K562 (cell line): ENCODE measurements around the gene GARIN5B. TPM values are rescaled to one million over a fixed set of nuclear protein-coding genes. Genes with fewer than 3 reads are reported as not detected.

Source experiments
- BRF1 ChIP-seq: IDR thresholded peaks from 3 replicates; pipeline ENCODE4 v1.6.1; 2011; ENCODE audit warnings: borderline replicate concordance, mild to moderate bottlenecking; ENCODE audit not compliant: insufficient read length; ENCODE audit errors: extremely low read depth
- COPS2 ChIP-seq: fragments of 450-650 bp; conservative IDR thresholded peaks from 2 replicates; pipeline ENCODE4 v1.6.1; 2016; ENCODE audit warnings: mild to moderate bottlenecking, moderate library complexity
- DDX20 ChIP-seq: fragments of 450-650 bp; IDR thresholded peaks from 2 replicates; pipeline ENCODE4 v1.6.1; 2016; ENCODE audit warnings: missing genetic modification characterization, low read depth, mild to moderate bottlenecking, missing compliant biosample characterization, moderate library complexity
- GTF2F1 ChIP-seq: IDR thresholded peaks from 2 replicates; pipeline ENCODE4 v1.6.1; 2011; ENCODE audit warnings: low read depth, low read length, improper control_type of control experiment
- HDAC1 ChIP-seq, 2 experiments: fragments of 450-650 bp; IDR thresholded peaks; 2 replicates each; pipeline ENCODE4 v1.6.1; 2016 to 2017; ENCODE audit warnings: inconsistent platforms in 1 of 2, mild to moderate bottlenecking in 1 of 2, moderate library complexity in 1 of 2
- JUN ChIP-seq, 2 experiments: sonication (generic) in 1 of 2; formaldehyde crosslinking in 1 of 2; IDR thresholded peaks; 2 replicates each; pipeline versions ENCODE4 v1.6.1 to v1.8.0; 2012 to 2022; ENCODE audit warnings: borderline replicate concordance in 2 of 2, mild to moderate bottlenecking in 2 of 2, improper control_type of control experiment in 1 of 2, low read depth in 1 of 2, low read length in 1 of 2, missing genetic modification reagents in 1 of 2
- KAT8 ChIP-seq: fragments of 450-650 bp; IDR thresholded peaks from 2 replicates; pipeline ENCODE4 v1.6.1; 2016; ENCODE audit warnings: low read depth, mild to moderate bottlenecking
- LCOR ChIP-seq: sonication (generic); formaldehyde crosslinking; IDR thresholded peaks from 2 replicates; pipeline ENCODE4 v1.8.0; 2022; ENCODE audit warnings: mild to moderate bottlenecking, missing genetic modification reagents
- MBD1 ChIP-seq: fragments of 250-450 bp; sonication (Bioruptor Pico); IDR thresholded peaks from 2 replicates; pipeline ENCODE4 v1.8.0; 2022; ENCODE audit warnings: inconsistent platforms
- NR3C1 ChIP-seq: sonication (generic); formaldehyde crosslinking; IDR thresholded peaks from 2 replicates; pipeline ENCODE4 v1.8.1; 2022; ENCODE audit warnings: missing genetic modification reagents
- POLR3G ChIP-seq: IDR thresholded peaks from 2 replicates; pipeline ENCODE4 v1.6.1; 2011; ENCODE audit not compliant: insufficient read length, insufficient replicate concordance; ENCODE audit errors: extremely low read depth
- SAFB2 ChIP-seq: fragments of 200-400 bp; formaldehyde crosslinking; IDR thresholded peaks from 2 replicates; pipeline ENCODE4 v1.6.1; 2018; ENCODE audit warnings: borderline replicate concordance, low read length, low read depth, moderate library complexity; ENCODE audit not compliant: severe bottlenecking
- TARDBP ChIP-seq: fragments of 450-650 bp; IDR thresholded peaks from 2 replicates; pipeline ENCODE4 v1.6.1; 2016
- TRIM25 ChIP-seq: fragments of 450-650 bp; IDR thresholded peaks from 2 replicates; pipeline ENCODE4 v1.7.0; 2016; ENCODE audit warnings: borderline replicate concordance
- ZBTB7A ChIP-seq: IDR thresholded peaks from 2 replicates; pipeline ENCODE4 v1.6.1; 2011; ENCODE audit warnings: low read depth, mild to moderate bottlenecking, low read length, moderate library complexity, borderline replicate concordance; ENCODE audit not compliant: control insufficient read depth
- ZNF143 ChIP-seq: sonication (generic); formaldehyde crosslinking; IDR thresholded peaks from 2 replicates; pipeline ENCODE4 v1.9.0; 2022; ENCODE audit warnings: mild to moderate bottlenecking, missing genetic modification reagents
- ZNF311 ChIP-seq: fragments of 250-450 bp; sonication (Bioruptor Pico); IDR thresholded peaks from 2 replicates; pipeline ENCODE4 v1.4.0; 2020; ENCODE audit warnings: mild to moderate bottlenecking, moderate library complexity
- ZNF347 ChIP-seq: fragments of 450-650 bp; formaldehyde crosslinking; IDR thresholded peaks from 2 replicates; pipeline ENCODE4 v1.4.0; 2020; ENCODE audit warnings: low read depth, mild to moderate bottlenecking, moderate library complexity
- ZNF699 ChIP-seq: fragments of 250-450 bp; sonication (Bioruptor Pico); IDR thresholded peaks from 2 replicates; pipeline ENCODE4 v1.8.0; 2021; ENCODE audit warnings: mild to moderate bottlenecking, moderate library complexity; ENCODE audit not compliant: insufficient replicate concordance
- ZNF76 ChIP-seq: fragments of 250-450 bp; sonication (Bioruptor Pico); IDR thresholded peaks from 2 replicates; pipeline ENCODE4 v1.4.0; 2020; ENCODE audit warnings: mild to moderate bottlenecking, moderate library complexity, borderline replicate concordance
- polyA plus RNA-seq, 8 experiments: library from polyadenylated mRNA; depleted of rRNA in 4 of 8; stranded (reverse) in 5 of 8; unstranded in 3 of 8; fragments of >200 nt; fragmentation: Nextera tagmentation in 2 of 8; fragmentation: Illumina TruSeq in 1 of 8; extraction: Ambion mirVana in 2 of 8; extraction: Trizol in 1 of 8; gene quantifications; 2 replicates each; pipeline versions ENCODE4 v1.2.1 to v1.2.3, GENCODE V29; 2011 to 2014; ENCODE audit warnings: inconsistent platforms in 1 of 8, missing spikeins in 1 of 8
- total RNA-seq, 7 experiments: library from RNA; depleted of rRNA in 6 of 7; stranded (reverse); fragments of >200 nt in 6 of 7; fragmentation: Illumina TruSeq in 2 of 7; extraction: Trizol in 2 of 7; gene quantifications; 2 replicates each; pipeline versions ENCODE4 v1.2.1 to v1.2.3, GENCODE V29; 2011 to 2021; ENCODE audit warnings: low replicate concordance in 1 of 7
- TF ChIP-seq, protein P1 (sequence below): sonication (generic); formaldehyde crosslinking; IDR thresholded peaks from 2 replicates; pipeline ENCODE4 v1.8.0; 2022; ENCODE audit warnings: mild to moderate bottlenecking, low read depth, missing genetic modification reagents
- TF ChIP-seq, protein P2 (sequence below): fragments of 450-650 bp; IDR thresholded peaks from 2 replicates; pipeline ENCODE4 v1.6.1; 2016

Gene GARIN5B
- total and polyA plus RNA-seq, 9 of the 15 experiments (the other 6 are each of a cell fraction or from before 2014, with no cell fraction given): not detected

- TF ChIP-seq JUN (IDR thresholded peaks at IDR 0.05; ENCODE audit: borderline replicate concordance, low read depth, low read length) (no peak), JUN (CRISPR knock-in tag; IDR thresholded peaks at IDR 0.05; ENCODE audit: borderline replicate concordance) (peak; percentile 51; the same call in 1 of the 2 replicates), COPS2 (no peak), ZNF76 (no peak), BRF1 (no peak), ZNF311 (no peak), TARDBP (no peak), SAFB2 (no peak), TRIM25 (no peak), ZNF143 (0 out of 2 replicates have a peak, but pooled peaks have one; percentile 19), DDX20 (no peak), ZNF347 (CRISPR knock-in tag) (no peak), POLR3G (no peak), HDAC1 (IDR thresholded peaks at IDR 0.05) (no peak), ZBTB7A (peak; percentile 15; the same call in 1 of the 2 replicates), KAT8 (no peak), ZNF699 (CRISPR knock-in tag) (no peak), LCOR (CRISPR knock-in tag) (no peak), NR3C1 (CRISPR knock-in tag) (no peak), GTF2F1 (no peak), MBD1 (no peak)
- TF ChIP-seq, protein P1, sequence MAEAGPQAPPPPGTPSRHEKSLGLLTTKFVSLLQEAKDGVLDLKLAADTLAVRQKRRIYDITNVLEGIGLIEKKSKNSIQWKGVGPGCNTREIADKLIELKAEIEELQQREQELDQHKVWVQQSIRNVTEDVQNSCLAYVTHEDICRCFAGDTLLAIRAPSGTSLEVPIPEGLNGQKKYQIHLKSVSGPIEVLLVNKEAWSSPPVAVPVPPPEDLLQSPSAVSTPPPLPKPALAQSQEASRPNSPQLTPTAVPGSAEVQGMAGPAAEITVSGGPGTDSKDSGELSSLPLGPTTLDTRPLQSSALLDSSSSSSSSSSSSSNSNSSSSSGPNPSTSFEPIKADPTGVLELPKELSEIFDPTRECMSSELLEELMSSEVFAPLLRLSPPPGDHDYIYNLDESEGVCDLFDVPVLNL (CRISPR knock-in tag): no peak
- TF ChIP-seq, protein P2, sequence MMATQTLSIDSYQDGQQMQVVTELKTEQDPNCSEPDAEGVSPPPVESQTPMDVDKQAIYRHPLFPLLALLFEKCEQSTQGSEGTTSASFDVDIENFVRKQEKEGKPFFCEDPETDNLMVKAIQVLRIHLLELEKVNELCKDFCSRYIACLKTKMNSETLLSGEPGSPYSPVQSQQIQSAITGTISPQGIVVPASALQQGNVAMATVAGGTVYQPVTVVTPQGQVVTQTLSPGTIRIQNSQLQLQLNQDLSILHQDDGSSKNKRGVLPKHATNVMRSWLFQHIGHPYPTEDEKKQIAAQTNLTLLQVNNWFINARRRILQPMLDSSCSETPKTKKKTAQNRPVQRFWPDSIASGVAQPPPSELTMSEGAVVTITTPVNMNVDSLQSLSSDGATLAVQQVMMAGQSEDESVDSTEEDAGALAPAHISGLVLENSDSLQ: no peak
These were observed 22.9 kb downstream of the GARIN5B start (continued) for GRCh38 chr19:55339889-55340783.
